Ammon's horn (tissue), 1 donor: ENCODE measurements around the gene HTRA3.

ENCODE experiments used
- DNase-seq: peaks from one replicate; pipeline ENCODE4 v3.0.0-alpha.2; 2016; ENCODE audit warnings: low spot score

HTRA3 gene

DNA sequence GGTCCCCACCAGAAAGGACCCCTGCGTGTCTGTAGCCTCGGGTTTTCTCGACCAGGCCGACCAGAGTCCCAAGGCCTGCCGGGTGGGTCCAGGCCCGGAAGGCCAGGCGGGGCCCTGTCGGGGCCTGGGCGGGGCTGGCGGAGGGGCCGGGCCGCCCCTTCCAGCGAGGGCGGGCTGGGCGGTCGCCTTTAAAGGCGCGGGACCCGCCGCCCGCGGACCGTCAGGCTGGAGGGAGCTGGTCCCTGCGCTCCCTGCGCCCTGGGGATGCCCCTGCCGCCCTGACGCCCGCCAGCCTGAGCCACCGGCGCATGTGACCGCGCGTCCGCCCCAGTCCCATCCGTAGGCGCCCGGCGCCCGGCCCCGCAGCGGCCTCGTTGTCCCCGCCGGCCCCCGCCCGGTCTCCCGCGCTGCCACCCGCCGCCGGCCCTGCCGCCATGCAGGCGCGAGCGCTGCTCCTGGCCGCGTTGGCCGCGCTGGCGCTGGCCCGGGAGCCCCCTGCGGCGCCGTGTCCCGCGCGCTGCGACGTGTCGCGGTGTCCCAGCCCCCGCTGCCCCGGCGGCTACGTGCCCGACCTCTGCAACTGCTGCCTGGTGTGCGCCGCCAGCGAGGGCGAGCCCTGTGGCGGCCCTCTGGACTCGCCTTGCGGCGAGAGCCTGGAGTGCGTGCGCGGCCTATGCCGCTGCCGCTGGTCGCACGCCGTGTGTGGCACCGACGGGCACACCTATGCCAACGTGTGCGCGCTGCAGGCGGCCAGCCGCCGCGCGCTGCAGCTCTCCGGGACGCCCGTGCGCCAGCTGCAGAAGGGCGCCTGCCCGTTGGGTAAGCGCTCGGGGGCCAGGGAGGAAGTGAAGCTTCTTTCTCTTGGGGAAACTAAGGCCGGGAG is at the start of gene HTRA3:
HTRA3 (plus strand) TSS at position 220 of the 883 bp plus-strand sequence; CDS start at position 435, 215 bp downstream.
- DNase-seq = no peak

DNA sequence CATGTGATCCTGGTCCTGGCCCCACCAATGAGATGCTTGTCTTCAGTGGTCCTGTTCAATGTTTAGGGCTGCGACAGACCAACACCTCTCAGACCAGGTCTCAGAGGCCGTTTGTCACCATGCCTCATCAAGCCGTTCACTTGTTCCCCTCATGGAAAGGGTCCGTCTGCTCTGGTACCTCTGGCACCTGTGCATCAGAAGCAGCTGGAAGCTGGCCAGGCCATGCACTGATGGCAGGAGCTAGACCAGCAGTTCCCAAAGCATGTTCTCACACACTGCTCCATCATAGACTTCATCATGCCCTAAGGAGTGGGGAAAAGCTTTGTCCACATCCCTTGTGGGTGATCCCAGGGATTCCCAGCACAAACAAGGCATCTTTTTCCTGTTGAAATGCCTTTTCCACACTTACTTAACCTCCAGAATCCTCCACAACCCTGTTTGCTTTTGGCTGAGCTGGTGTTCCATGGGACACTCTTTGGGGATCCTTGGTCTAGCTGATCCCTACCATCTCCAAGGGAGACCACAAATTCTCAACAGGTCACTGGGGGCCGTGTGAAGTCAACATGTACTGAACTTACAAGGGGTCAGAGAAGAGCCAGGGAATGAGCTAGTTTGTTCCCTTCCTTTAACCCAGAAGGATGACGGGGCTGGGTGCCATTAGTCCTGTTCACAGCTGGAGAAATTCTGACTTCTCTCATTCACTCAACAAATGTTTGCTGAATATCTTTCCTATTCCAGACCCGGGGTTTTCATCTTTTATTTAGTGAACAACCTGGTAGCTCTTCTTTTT is 48.7 kb upstream of the HTRA3 start:
- DNase-seq = no peak

- DNase-seq = peak; percentile 71
These were observed 48.1 kb upstream of the HTRA3 start for GRCh38 chr4:8221476-8221875.

DNA sequence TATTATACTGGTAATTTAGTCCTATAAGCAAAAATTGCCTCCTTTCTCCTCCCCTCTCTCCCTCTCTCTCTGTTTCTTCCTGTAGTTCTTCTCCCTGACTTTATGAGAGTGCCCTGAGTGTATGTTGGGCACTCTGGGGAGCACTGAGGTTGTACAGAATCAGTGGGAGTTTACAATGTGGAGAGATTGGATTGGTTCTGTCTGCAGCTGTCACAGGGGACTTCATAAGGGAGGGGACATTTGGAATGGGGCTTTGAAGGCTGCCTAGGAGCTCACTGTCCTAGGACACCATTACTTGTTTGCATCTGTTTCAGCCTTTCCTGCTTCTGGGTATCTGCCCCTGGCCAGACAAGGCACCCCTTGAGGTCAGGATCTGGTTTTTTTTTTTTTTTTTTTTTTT is 47.6 kb upstream of the HTRA3 start:
- DNase-seq = no peak

GRCh38 chr4:8222609-8223388 is 46.8 kb upstream of the HTRA3 start:
- no peak for DNase-seq

DNA sequence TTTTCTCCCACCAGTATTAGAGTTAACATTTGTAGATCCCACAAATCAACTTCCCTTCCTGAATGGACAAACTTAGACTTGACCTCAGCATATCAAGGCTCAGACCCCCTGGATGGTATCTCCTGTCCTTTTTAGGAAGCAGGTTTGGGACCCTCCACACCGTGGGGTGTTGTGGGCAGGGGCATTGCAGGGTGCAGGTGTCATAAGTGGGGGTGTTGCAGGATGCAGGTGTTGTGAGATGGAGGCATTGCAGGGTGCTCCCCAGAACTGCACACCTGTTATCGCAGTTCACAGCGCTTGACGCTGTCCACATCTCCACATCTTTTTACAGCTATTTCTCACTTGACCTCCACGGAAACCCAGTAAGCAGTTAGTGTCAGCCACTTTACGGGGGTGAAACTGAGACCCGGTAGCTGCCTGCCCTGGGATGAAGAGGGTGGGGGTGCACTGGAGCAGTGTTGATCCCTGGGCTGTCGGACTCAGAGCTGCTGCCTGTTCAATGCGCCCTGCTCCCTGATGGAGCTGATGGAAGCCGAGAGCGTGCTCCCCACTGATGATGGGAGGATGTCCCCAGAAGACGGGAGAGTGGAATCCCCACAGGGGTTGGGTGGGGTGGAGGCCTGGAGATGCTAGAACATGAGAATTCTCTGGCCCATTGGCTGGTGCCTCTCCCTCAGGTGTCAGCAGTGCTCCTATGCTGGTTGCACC is 45.1 kb upstream of the HTRA3 start:
- no peak for DNase-seq

DNA sequence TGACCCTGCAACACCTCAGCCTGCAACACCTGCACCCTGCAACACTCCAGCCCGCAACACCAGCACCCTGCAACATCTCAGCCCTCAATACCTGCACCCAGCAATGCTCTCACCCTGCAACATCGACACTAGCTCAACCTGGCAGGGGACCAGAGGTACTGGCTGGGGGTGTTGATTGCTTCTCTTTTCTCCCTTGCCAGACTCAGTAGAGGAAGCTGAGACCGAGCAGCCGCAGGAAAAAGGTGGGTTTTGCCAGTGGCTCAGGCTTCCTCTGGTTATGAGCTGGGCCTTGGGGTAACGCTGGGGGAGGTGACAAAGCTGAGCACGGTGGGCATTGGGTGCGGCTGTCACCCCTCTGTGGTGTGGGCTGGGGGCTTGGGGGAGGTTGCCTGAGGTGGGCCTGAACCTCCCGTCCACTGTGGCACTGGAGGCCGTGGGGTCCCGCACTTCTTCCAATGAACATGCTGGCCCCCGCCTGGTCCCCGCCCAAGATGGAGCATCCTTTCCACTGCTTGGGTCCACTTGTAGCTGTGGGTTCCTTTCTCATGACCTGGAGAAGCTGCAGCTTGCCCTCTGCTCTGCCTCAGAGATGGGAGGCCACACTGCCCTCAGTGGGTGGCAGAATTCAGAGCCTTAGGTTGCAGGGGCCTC is 44.5 kb upstream of the HTRA3 start:
- no peak for DNase-seq

- no peak for DNase-seq
These were observed 43.7 kb upstream of the HTRA3 start for GRCh38 chr4:8225706-8226443.

- DNase-seq = peak; percentile 55
These were observed 42.3 kb upstream of the HTRA3 start for GRCh38 chr4:8227201-8227770.

DNA sequence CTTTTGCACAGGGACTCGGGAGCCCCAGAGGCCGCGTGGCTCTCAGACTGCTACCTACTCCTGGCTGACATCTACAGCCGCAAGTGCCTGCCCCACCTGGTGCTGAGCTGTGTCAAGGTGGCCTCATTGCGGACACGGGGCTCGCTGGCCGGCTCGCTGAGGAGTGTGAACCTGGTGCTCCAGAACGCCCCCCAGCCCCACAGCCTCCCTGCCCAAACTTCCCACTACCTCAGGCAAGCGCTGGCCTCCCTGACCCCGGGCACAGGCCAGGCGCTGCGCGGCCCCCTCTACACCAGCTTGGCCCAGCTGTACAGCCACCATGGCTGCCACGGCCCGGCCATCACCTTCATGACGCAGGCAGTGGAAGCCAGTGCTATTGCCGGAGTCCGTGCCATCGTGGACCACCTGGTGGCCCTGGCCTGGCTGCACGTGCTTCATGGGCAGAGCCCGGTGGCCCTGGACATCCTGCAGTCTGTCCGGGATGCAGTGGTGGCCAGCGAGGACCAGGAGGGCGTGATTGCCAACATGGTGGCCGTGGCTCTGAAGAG is 41.7 kb upstream of the HTRA3 start:
- DNase-seq = no peak

GRCh38 chr4:8228319-8229250 is 41.0 kb upstream of the HTRA3 start:
- peak; percentile 76 for DNase-seq

DNA sequence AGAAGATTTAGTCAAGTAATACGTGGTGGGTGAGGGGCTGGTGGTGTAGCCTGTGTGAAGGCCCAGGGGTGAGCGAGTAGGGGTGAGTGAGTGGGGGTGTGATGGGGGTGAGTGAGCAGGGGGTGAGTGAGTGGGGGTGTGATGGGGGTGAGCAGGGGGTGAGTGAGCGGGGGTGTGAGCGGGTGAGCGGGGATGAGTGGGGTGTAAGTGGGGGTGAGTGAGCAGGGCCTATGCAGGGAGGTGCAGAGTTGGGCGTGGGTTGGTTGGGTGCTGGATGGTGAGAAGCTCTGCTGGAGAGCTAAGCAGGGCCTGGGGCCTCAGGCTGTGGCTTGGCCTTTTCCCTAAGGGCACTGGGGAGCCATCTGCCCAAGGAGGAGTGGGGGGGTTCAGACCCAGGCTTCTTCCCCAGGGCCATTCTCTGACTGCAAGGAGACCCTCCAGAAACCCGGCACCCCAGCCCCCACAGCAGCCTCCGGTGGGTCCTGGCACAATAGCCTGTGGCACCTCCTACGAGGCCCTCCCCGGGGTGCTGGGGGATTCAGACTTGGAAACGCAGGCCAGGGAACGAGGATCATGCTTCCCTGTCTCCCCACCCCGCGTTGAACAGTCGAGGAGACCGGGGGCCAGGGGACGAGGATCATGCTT is 40.1 kb upstream of the HTRA3 start:
- no peak for DNase-seq

- no peak for DNase-seq
These were observed 39.5 kb upstream of the HTRA3 start for GRCh38 chr4:8230033-8230432.

DNA sequence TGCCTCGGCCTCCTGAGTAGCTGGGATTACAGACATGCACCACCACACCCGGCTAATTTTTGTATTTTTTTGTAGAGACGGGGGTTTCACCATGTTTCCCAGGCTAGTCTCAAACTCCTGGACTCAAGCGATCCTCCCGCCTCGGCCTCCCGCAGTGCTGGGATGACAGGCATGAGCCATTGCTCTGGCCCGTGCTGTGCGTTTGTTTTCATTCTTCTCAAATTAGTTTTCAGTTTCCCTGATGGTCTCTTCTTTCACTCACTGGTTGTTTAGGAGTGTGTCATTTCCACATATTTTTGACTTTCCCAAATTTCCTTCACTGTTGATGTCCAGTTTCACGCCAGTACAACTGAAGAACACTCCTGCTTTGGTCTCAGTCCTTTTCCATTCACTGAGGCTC is 38.7 kb upstream of the HTRA3 start:
- DNase-seq = no peak

DNA sequence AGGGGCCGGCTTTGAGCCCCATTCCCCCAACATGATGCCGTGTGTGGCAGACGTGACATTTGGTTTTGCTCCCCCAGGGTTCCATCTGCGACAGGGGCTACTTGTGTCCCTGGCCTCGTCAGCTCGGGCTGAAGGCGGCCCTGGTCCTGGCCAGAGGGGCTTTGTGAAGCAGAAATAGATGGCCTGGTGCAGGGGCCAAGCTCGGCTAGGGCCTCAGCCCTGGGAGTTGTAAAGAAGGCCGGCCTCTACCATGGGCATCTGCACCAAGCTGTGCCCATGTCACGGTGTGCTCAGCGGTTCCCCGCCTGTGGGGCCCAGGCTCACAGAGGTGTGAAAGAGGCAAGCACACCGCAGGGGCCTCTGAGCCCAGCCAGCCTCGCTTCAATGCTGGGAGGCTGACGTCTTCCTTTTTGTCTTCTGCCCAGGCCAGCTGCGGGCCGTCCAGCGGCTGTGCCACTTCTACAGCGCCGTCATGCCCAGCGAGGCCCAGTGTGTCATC is 38.0 kb upstream of the HTRA3 start:
- DNase-seq = no peak

- DNase-seq = no peak
These were observed 36.8 kb upstream of the HTRA3 start for GRCh38 chr4:8232748-8233147.

- no peak for DNase-seq
These were observed 35.7 kb upstream of the HTRA3 start for GRCh38 chr4:8233672-8234484.
